ENCODE measurements around the gene VPREB3.

Gene VPREB3

DNA sequence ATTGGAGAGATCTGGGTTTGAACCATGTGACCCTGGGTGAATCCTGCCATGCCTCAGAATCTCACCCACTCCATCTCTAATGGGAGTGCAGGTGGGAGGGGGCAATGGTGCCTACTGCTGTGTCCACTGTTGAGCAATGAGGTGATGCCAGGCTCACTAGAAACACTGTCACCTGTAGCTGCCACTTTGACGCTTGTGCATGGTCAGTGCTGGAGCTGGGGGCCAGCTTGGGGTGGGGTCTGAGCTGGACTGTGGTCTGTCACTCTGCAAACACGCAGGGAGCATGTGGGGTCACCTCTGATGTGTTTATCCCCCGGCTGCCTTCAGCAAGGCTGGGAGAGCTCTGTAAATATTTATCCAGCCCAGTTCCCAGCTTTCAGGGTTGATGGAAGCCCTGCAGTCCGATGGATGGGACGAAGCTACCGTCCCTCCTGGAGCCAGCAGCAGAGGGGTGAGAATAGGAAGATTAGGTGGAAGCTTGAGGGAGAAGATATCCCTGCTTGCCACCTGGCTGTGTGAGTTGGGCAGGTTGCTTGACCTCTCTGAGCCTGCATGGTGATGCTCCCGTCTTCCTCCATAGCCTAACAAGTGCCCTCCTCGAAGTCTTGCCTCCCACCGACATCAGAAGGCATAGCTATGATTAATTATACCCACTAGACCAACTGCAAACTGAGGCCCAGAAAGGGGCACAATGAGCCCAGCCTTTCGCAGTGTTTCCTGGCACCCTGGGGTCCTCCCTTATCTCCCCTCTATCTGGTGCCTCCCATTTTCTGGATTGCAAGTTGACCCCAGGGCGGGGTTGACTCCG, 20.1 kb upstream of the VPREB3 start:
- H3K4me1 ChIP-seq (ENCODE audit: control insufficient read depth, insufficient read depth, low read length, unreplicated experiment): peaks cover 3% of the 10 kb centered on the region
- H3K36me3 ChIP-seq (ENCODE audit: insufficient read depth, low read length): no peaks in the 10 kb centered on the region
- H3K27ac ChIP-seq (ENCODE audit: low read depth, low read length): no peak overlapping the region
- no peaks in the 10 kb centered on the region for H3K27me3 ChIP-seq (ENCODE audit: insufficient read depth, low read length)
- no peaks in the 10 kb centered on the region for H3K79me2 ChIP-seq (ENCODE audit: control insufficient read depth, insufficient read depth, low read length, unreplicated experiment)
- H2AFZ ChIP-seq (ENCODE audit: low read length, unreplicated experiment): no peak overlapping the region
- no peak overlapping the region for H3K4me3 ChIP-seq (ENCODE audit: low read depth, low read length)

GRCh38 chr22:23773483-23774113, 19.4 kb upstream of the VPREB3 start:
- no peak overlapping the region for H3K27ac ChIP-seq (ENCODE audit: low read depth, low read length)
- no peak overlapping the region for H2AFZ ChIP-seq (ENCODE audit: low read length, unreplicated experiment)
- no peaks in the 10 kb centered on the region for H3K79me2 ChIP-seq (ENCODE audit: control insufficient read depth, insufficient read depth, low read length, unreplicated experiment)
- H3K36me3 ChIP-seq (ENCODE audit: insufficient read depth, low read length): no peaks in the 10 kb centered on the region
- H3K4me3 ChIP-seq (ENCODE audit: low read depth, low read length): peak overlapping the region; percentile 69; the same call in 1 of the 2 replicates
- H3K4me1 ChIP-seq (ENCODE audit: control insufficient read depth, insufficient read depth, low read length, unreplicated experiment): peaks cover 3% of the 10 kb centered on the region
- no peaks in the 10 kb centered on the region for H3K27me3 ChIP-seq (ENCODE audit: insufficient read depth, low read length)

DNA sequence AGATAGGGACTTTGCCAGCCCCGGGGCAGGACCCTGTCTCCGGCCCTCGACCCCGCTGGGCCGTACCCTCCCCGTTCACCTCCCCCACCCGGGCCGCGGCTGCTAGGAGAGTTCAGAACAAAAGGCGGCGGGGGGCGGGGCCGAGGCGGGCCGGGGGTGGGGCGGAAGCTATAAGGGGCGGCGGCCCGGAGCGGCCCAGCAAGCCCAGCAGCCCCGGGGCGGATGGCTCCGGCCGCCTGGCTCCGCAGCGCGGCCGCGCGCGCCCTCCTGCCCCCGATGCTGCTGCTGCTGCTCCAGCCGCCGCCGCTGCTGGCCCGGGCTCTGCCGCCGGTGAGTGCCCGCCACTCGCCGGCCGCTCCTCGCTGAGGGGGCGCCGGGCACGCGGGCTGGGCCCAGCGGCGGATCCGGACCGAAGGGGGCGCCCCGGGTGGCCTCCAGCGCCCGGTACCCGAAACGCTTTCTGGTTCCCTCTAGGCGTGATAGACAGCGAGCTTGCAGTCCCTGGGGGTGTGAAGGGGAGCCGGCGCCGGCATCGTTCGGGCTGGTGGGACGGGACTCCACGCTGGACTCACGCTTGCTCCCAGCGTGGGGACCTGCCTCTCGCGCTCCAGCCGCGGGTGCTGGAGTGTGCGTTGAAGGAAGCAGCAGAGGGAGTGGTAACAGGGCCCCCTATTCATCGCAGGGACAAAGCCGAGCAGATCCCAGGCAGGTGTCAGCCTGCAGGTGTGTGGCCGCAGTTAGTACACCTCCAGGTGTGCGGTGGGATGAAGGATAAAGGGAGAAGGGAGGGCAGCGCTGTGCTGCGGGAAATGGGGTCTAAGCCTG, 18.6 kb upstream of the VPREB3 start, which contains the start of gene MMP11:
Gene MMP11, plus strand, starts transcription at position 201 of the 825 bp plus-strand sequence. Its CDS starts 22 bp downstream, at position 223.
- Histone ChIP-seq H2AFZ (ENCODE audit: low read length, unreplicated experiment) (peak within 1 kb of the TSS; percentile 25), H3K27ac (ENCODE audit: low read depth, low read length) (no peak within 1 kb of the TSS), H3K27me3 (ENCODE audit: insufficient read depth, low read length) (no peaks in the 10 kb centered on the region), H3K4me3 (ENCODE audit: low read depth, low read length) (peak within 1 kb of the TSS; percentile 69), H3K4me1 (ENCODE audit: control insufficient read depth, insufficient read depth, low read length, unreplicated experiment) (peaks cover 3% of the 10 kb centered on the region), H3K36me3 (ENCODE audit: insufficient read depth, low read length) (no peaks in the 10 kb centered on the region), H3K79me2 (ENCODE audit: control insufficient read depth, insufficient read depth, low read length, unreplicated experiment) (no peaks in the 10 kb centered on the region)

DNA sequence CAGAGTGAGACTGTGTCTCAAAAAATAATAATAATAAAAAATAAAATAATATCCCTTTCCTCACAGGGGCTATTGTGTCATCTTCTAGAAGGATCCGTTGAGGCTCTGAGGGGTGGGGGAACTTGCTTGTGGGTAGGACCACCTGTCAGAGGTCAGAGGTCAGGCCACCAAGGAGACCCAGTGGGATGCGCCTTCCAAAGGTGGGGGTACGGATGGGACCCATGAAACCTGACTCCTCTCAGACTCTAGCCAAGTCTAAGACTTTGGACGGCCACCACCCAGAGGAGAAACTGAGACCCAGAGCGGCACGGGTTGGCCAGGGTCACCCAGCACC, 18.1 kb upstream of the VPREB3 start:
- Histone ChIP-seq H3K27me3 (ENCODE audit: insufficient read depth, low read length) (no peaks in the 10 kb centered on the region), H3K36me3 (ENCODE audit: insufficient read depth, low read length) (no peaks in the 10 kb centered on the region), H3K79me2 (ENCODE audit: control insufficient read depth, insufficient read depth, low read length, unreplicated experiment) (no peaks in the 10 kb centered on the region), H3K4me3 (ENCODE audit: low read depth, low read length) (peak overlapping the region; percentile 66), H2AFZ (ENCODE audit: low read length, unreplicated experiment) (peak overlapping the region; percentile 25), H3K27ac (ENCODE audit: low read depth, low read length) (no peak overlapping the region), H3K4me1 (ENCODE audit: control insufficient read depth, insufficient read depth, low read length, unreplicated experiment) (peaks cover 3% of the 10 kb centered on the region)

GRCh38 chr22:23769321-23769965, 15.2 kb upstream of the VPREB3 start:
- H3K4me3 ChIP-seq (ENCODE audit: low read depth, low read length): no peak overlapping the region
- H3K27me3 ChIP-seq (ENCODE audit: insufficient read depth, low read length): no peaks in the 10 kb centered on the region
- H2AFZ ChIP-seq (ENCODE audit: low read length, unreplicated experiment): no peak overlapping the region
- H3K27ac ChIP-seq (ENCODE audit: low read depth, low read length): no peak overlapping the region
- H3K36me3 ChIP-seq (ENCODE audit: insufficient read depth, low read length): no peaks in the 10 kb centered on the region
- H3K79me2 ChIP-seq (ENCODE audit: control insufficient read depth, insufficient read depth, low read length, unreplicated experiment): no peaks in the 10 kb centered on the region
- H3K4me1 ChIP-seq (ENCODE audit: control insufficient read depth, insufficient read depth, low read length, unreplicated experiment): no peaks in the 10 kb centered on the region

DNA sequence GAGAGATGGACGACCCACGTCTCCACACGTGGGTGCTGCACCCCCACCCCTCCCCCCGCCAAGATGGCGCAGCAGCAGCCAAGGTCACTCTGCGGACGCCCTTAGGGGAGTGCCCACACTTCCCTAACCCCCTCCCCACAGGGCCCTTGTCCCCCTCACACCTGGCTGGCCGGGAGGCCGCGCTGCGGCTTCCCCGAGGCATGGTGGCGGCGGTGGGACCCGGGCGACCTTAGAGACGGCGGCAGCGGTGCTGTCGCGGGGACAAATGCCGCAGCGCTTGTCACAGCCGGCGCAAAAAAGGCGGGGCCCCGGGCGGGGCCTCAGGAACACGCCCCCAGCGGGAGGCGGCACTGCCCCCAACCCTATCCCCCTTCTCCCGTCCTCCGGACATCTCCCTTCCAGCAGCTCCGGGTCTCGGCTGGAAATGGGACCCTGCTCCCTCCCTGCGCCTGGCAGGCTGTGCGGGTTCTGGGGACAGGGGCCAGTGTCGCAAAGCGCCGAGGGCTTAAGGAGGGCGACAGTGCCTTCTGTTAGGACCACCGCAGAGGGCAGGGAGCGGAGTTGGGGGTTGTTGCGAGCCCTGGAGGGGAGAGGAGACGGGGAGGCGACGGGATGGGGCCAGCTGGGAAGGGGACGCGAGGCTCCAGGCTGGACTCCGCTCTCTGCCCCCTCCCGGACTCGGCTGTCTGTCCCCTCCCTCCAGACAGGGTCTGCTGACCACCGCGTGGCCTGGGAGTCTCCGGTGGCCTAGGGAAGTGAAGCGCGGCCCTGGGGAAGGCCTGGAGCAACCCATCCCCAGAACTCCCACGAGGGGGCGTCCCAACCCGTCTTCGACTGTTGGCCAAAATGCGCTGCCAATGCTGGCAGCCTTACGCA, 13.7 kb upstream of the VPREB3 start, which contains the start of gene CHCHD10:
Gene CHCHD10, minus strand, starts transcription at position 300 of the 876 bp plus-strand sequence. Its CDS starts 98 bp downstream, at position 202.
- Histone ChIP-seq H3K36me3 (ENCODE audit: insufficient read depth, low read length) (no peaks in the 10 kb centered on the region), H3K79me2 (ENCODE audit: control insufficient read depth, insufficient read depth, low read length, unreplicated experiment) (no peaks in the 10 kb centered on the region), H2AFZ (ENCODE audit: low read length, unreplicated experiment) (peak within 1 kb of the TSS; percentile 80), H3K27me3 (ENCODE audit: insufficient read depth, low read length) (no peaks in the 10 kb centered on the region), H3K4me1 (ENCODE audit: control insufficient read depth, insufficient read depth, low read length, unreplicated experiment) (peaks cover 4% of the 10 kb centered on the region), H3K4me3 (ENCODE audit: low read depth, low read length) (peak within 1 kb of the TSS; percentile 80), H3K27ac (ENCODE audit: low read depth, low read length) (no peak within 1 kb of the TSS)

- no peak overlapping the region for H3K27ac ChIP-seq (ENCODE audit: low read depth, low read length)
- no peaks in the 10 kb centered on the region for H3K79me2 ChIP-seq (ENCODE audit: control insufficient read depth, insufficient read depth, low read length, unreplicated experiment)
- H3K27me3 ChIP-seq (ENCODE audit: insufficient read depth, low read length): no peaks in the 10 kb centered on the region
- H2AFZ ChIP-seq (ENCODE audit: low read length, unreplicated experiment): no peak overlapping the region
- H3K4me3 ChIP-seq (ENCODE audit: low read depth, low read length): peak overlapping the region; percentile 80
- H3K4me1 ChIP-seq (ENCODE audit: control insufficient read depth, insufficient read depth, low read length, unreplicated experiment): peaks cover 8% of the 10 kb centered on the region
- no peaks in the 10 kb centered on the region for H3K36me3 ChIP-seq (ENCODE audit: insufficient read depth, low read length)
These were observed 13.1 kb upstream of the VPREB3 start for GRCh38 chr22:23767303-23767672.

DNA sequence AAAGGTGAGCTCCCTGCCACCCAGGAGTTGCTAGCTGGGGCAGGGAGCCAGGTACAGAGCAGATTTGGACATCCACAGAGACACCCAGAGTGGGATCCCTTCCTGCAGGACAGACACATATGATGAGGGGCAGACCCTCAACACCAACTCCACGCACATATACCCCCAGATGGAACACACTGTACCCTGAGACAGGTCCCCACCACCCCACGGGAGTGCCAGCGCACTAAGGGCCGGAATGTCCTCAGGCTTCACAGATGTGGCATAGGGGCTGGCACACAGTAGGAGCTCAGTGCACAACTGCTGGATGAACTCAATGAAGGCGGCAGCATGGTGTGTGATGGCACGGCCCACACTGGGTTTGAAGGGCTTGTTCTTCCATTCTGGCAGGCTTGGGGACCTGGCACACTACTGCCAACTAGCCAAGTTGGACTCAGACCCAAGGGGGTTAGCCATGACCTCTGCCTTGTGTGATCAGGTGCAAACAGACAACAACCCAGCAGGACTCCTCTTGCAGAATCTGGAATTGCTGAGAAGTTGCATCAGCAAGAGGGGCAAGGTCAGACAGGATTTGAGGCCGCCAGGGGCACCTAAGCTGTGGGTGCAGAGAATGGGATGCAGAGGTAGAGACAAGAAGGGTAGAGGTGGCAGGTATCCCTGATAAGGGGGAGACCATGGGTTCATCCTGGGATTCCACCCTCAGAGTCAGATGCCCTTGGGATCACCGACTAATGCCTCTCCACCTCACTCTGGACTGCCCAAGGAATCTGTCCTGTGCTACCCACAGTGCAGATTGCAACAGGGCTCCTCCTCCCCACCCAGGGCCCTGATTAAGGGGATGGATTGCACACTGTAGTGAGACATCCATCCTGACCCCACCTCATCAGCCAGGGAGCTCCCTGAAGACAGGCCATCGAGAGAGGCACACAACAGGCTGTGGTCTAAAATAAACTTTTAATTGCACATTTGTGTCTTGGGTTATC, 11.0 kb upstream of the VPREB3 start:
- Histone ChIP-seq H3K79me2 (ENCODE audit: control insufficient read depth, insufficient read depth, low read length, unreplicated experiment) (no peaks in the 10 kb centered on the region), H3K27ac (ENCODE audit: low read depth, low read length) (no peak overlapping the region), H3K4me1 (ENCODE audit: control insufficient read depth, insufficient read depth, low read length, unreplicated experiment) (peaks cover 8% of the 10 kb centered on the region), H2AFZ (ENCODE audit: low read length, unreplicated experiment) (no peak overlapping the region), H3K27me3 (ENCODE audit: insufficient read depth, low read length) (no peaks in the 10 kb centered on the region), H3K4me3 (ENCODE audit: low read depth, low read length) (no peak overlapping the region), H3K36me3 (ENCODE audit: insufficient read depth, low read length) (no peaks in the 10 kb centered on the region)

GRCh38 chr22:23763954-23764353, 9.7 kb upstream of the VPREB3 start:
- Histone ChIP-seq H2AFZ (ENCODE audit: low read length, unreplicated experiment) (no peak overlapping the region), H3K27ac (ENCODE audit: low read depth, low read length) (no peak overlapping the region), H3K27me3 (ENCODE audit: insufficient read depth, low read length) (no peaks in the 10 kb centered on the region), H3K79me2 (ENCODE audit: control insufficient read depth, insufficient read depth, low read length, unreplicated experiment) (no peaks in the 10 kb centered on the region), H3K4me1 (ENCODE audit: control insufficient read depth, insufficient read depth, low read length, unreplicated experiment) (peaks cover 8% of the 10 kb centered on the region), H3K36me3 (ENCODE audit: insufficient read depth, low read length) (no peaks in the 10 kb centered on the region), H3K4me3 (ENCODE audit: low read depth, low read length) (no peak overlapping the region)

Measured in ACC112 (cell line).